ENCODE measurements around the gene GZMH.

DNA sequence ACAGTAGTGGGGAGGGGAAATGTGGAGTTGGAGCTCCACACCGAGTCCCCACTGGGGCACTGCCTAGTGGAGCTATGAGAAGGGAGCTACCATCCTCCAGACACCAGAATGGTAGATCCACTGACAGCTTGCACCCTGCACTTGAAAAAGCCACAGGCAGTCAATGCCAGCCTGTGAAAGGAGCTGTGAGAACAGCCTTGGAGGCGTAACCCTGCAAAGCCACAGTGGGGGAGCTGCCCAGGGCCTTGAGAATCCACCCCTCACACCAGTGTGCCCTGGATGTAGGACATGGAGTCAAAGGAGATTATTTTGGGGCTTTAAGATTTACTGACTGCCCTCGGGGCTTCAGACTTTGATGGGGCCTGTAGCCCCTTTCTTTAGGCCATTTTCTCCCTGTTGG is 46.0 kb downstream of the GZMH start:
- TF ChIP-seq POLR2A (IDR thresholded peaks at IDR 0.05; ENCODE audit: low read depth, low read length) (no peak), POLR2AphosphoS5 (IDR thresholded peaks at IDR 0.05; ENCODE audit: low read depth, low read length) (no peak)
